Measurements from ENCODE around the gene CASP14.

The CASP14 gene

GRCh38 chr19:15022752-15023151, 26.5 kb upstream of the CASP14 start:
- no peak overlapping the region for H3K27ac ChIP-seq
- TF ChIP-seq CTCF (conservative IDR thresholded peaks at IDR 0.05) (no peak), ZFX (IDR thresholded peaks at IDR 0.05) (no peak)

- no peak overlapping the region for H3K27ac ChIP-seq
- no peak for TF ChIP-seq ZFX (IDR thresholded peaks at IDR 0.05)
- TF ChIP-seq CTCF (conservative IDR thresholded peaks at IDR 0.05), result peak; percentile 54
These were observed 24.1 kb upstream of the CASP14 start for GRCh38 chr19:15025217-15025616.

GRCh38 chr19:15028490-15028889, 20.8 kb upstream of the CASP14 start:
- TF ChIP-seq CTCF (conservative IDR thresholded peaks at IDR 0.05), result no peak
- no peak for TF ChIP-seq ZFX (IDR thresholded peaks at IDR 0.05)
- H3K27ac ChIP-seq, result no peak overlapping the region

- TF ChIP-seq CTCF (conservative IDR thresholded peaks at IDR 0.05) (no peak), ZFX (IDR thresholded peaks at IDR 0.05) (no peak)
These were observed 17.6 kb upstream of the CASP14 start for GRCh38 chr19:15031675-15032074.

GRCh38 chr19:15035795-15036311, 13.4 kb upstream of the CASP14 start:
- H3K27ac ChIP-seq, result no peak overlapping the region
- no peak for TF ChIP-seq ZFX (IDR thresholded peaks at IDR 0.05)
- TF ChIP-seq CTCF (conservative IDR thresholded peaks at IDR 0.05), result no peak

More at GRCh38 chr19:15031675-15032074, 17.6 kb upstream of the CASP14 start:
- H3K27ac ChIP-seq, result no peak overlapping the region

GRCh38 chr19:15037586-15037985, 11.7 kb upstream of the CASP14 start:
- no peak for TF ChIP-seq ZFX (IDR thresholded peaks at IDR 0.05)
- no peak for TF ChIP-seq CTCF (conservative IDR thresholded peaks at IDR 0.05)

GRCh38 chr19:15038294-15038693, 11.0 kb upstream of the CASP14 start:
- no peak overlapping the region for H3K27ac ChIP-seq
- no peak for TF ChIP-seq CTCF (conservative IDR thresholded peaks at IDR 0.05)
- no peak for TF ChIP-seq ZFX (IDR thresholded peaks at IDR 0.05)

More at GRCh38 chr19:15037586-15037985, 11.7 kb upstream of the CASP14 start:
- no peak overlapping the region for H3K27ac ChIP-seq

Measured in C4-2B (cell line).